ENCODE results near the gene FNDC3B. TPM values are rescaled to one million over a fixed set of nuclear protein-coding genes. Genes with fewer than 3 reads are reported as not detected.

The FNDC3B gene
- total RNA-seq, 2 donors from 2014 or later, result 57.6 to 69.3 TPM

DNA sequence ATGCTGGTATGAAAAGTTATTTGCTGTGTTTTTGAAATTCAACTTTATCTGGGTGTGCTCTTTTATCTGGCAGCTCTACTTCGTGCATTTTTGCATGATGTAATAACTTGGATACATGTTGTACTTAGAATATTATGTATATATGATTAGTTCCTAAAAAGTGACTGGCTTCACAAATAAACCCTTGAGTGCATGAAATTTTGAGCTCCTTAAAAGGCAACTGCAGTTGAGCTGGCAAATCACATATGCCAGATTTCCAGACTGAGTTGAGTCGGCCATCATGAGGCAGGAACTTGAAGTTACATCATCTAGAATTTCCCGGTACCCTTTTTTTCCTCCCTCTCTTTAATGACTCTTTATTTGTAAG lies 162.5 kb downstream of the FNDC3B start:
- no peak for DNase-seq (ENCODE audit: low spot score)
- TF ChIP-seq, protein P1, sequence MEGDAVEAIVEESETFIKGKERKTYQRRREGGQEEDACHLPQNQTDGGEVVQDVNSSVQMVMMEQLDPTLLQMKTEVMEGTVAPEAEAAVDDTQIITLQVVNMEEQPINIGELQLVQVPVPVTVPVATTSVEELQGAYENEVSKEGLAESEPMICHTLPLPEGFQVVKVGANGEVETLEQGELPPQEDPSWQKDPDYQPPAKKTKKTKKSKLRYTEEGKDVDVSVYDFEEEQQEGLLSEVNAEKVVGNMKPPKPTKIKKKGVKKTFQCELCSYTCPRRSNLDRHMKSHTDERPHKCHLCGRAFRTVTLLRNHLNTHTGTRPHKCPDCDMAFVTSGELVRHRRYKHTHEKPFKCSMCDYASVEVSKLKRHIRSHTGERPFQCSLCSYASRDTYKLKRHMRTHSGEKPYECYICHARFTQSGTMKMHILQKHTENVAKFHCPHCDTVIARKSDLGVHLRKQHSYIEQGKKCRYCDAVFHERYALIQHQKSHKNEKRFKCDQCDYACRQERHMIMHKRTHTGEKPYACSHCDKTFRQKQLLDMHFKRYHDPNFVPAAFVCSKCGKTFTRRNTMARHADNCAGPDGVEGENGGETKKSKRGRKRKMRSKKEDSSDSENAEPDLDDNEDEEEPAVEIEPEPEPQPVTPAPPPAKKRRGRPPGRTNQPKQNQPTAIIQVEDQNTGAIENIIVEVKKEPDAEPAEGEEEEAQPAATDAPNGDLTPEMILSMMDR (IDR thresholded peaks at IDR 0.05), result no peak

DNA sequence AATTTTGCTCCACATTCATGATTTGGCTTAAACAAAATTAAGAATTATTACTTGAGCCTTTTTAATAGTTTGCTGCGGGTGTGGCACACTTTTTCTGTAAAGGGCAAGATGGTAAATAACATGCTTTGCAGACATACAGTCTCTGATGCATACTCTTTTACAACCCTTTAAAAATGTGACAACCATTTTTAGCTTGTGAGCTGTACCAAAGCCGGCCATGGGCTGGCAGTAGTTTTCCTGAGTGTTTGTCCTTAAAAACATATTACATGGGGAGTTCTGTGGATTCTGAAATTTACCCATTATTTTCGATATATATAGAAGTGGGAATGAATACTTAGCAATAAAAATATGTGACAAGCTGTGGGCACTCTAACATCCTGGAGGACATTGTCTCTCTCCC lies 163.4 kb downstream of the FNDC3B start:
- H3K9me3 ChIP-seq, result no peaks in the 10 kb centered on the region
- TF ChIP-seq, protein P1 (IDR thresholded peaks at IDR 0.05), result no peak
- no peaks in the 10 kb centered on the region for H3K27me3 ChIP-seq
- peak overlapping the region; percentile 79 to 84 for H3K27ac ChIP-seq
- no peaks in the 10 kb centered on the region for H3K36me3 ChIP-seq
- DNase-seq (ENCODE audit: low spot score), result no peak
- H3K4me3 ChIP-seq, result no peak overlapping the region
- peaks cover 0 to 57% of the 10 kb centered on the region in 2 donors for H3K4me1 ChIP-seq

More for the DNA sequence above, 162.5 kb downstream of the FNDC3B start:
- Histone ChIP-seq H3K4me3 (no peak overlapping the region), H3K36me3 (no peaks in the 10 kb centered on the region), H3K27me3 (no peaks in the 10 kb centered on the region), H3K4me1 (peaks cover 0 to 57% of the 10 kb centered on the region in 2 donors), H3K27ac (peak overlapping the region; percentile 79 to 84), H3K9me3 (no peaks in the 10 kb centered on the region)

GRCh38 chr3:172203522-172204258 lies 164.3 kb downstream of the FNDC3B start:
- Histone ChIP-seq H3K4me1 (peaks cover 0 to 59% of the 10 kb centered on the region in 2 donors), H3K4me3 (no peak overlapping the region), H3K27me3 (no peaks in the 10 kb centered on the region), H3K9me3 (no peaks in the 10 kb centered on the region), H3K27ac (peak overlapping the region; percentile 79 to 84), H3K36me3 (no peaks in the 10 kb centered on the region)
- DNase-seq (ENCODE audit: low spot score), result no peak
- TF ChIP-seq, protein P1 (IDR thresholded peaks at IDR 0.05), result no peak

- no peak overlapping the region for H3K4me3 ChIP-seq
- no peaks in the 10 kb centered on the region for H3K9me3 ChIP-seq
- H3K27ac ChIP-seq, result peak overlapping the region; percentile 1 to 84
- TF ChIP-seq, protein P1 (IDR thresholded peaks at IDR 0.05), result no peak
- peaks cover 0 to 68% of the 10 kb centered on the region in 2 donors for H3K4me1 ChIP-seq
- H3K27me3 ChIP-seq, result no peaks in the 10 kb centered on the region
- no peaks in the 10 kb centered on the region for H3K36me3 ChIP-seq
- no peak for DNase-seq (ENCODE audit: low spot score)
These were observed 165.3 kb downstream of the FNDC3B start for GRCh38 chr3:172204716-172205115.

GRCh38 chr3:172208586-172209332 lies 169.4 kb downstream of the FNDC3B start:
- no peaks in the 10 kb centered on the region for H3K36me3 ChIP-seq
- TF ChIP-seq, protein P1 (IDR thresholded peaks at IDR 0.05), result no peak
- no peaks in the 10 kb centered on the region for H3K9me3 ChIP-seq
- H3K4me3 ChIP-seq, result no peak overlapping the region
- H3K27ac ChIP-seq, result peak overlapping the region; percentile 61 to 67
- no peaks in the 10 kb centered on the region for H3K27me3 ChIP-seq
- no peak for DNase-seq (ENCODE audit: low spot score)
- H3K4me1 ChIP-seq, result peaks cover 0 to 67% of the 10 kb centered on the region in 2 donors

All from right atrium auricular region (tissue), 2 donors.